B cell (primary cell): Measurements from ENCODE around the gene LMNTD2. TPM values are rescaled to one million over a fixed set of nuclear protein-coding genes. Genes with fewer than 3 reads are reported as not detected.

Source experiments
- ATAC-seq: fragments of 200-7000 bp; cut with Tn5 transposase; one replicate; pipeline ENCODE4 v1.10.0; 2021; ENCODE audit warnings: low read depth, mild to moderate bottlenecking, moderate number of reproducible peaks, moderate library complexity
- CTCF ChIA-PET: fragments of 350-600 bp; sonication (Branson Sonifier 250); formaldehyde crosslinking; loops from one replicate; lab custom pipeline; 2021; ENCODE audit warnings: antibody characterized with exemption, inconsistent platforms; lab: Charles Lee
- POLR2A ChIA-PET: fragments of 350-600 bp; sonication (Branson Sonifier 250); formaldehyde crosslinking; loops from one replicate; lab custom pipeline; 2021; ENCODE audit warnings: antibody characterized with exemption; lab: Charles Lee
- DNase-seq: peaks from one replicate; pipeline ENCODE4 v3.0.0; 2013
- H2AFZ ChIP-seq: 2 replicates; pipeline ENCODE4 v1.6.1; 2012; ENCODE audit warnings: mild to moderate bottlenecking, low read depth, low read length; ENCODE audit not compliant: insufficient read depth, poor library complexity, severe bottlenecking
- H3K27ac ChIP-seq, 2 donors: 1 replicate in 1 of 2; 2 replicates in 1 of 2; pipeline ENCODE4 v1.5.1; 2012 to 2013; ENCODE audit warnings: low read length in 2 of 2, mild to moderate bottlenecking in 2 of 2, moderate library complexity in 1 of 2
- H3K27me3 ChIP-seq, 4 experiments: fragments of 200-600 bp in 1 of 4; sonication (generic) in 1 of 4; replicated peaks in 1 of 4; 1 replicate in 2 of 4; 2 replicates in 2 of 4; pipeline versions ENCODE4 v1.6.1 to v1.7.0; 2013 to 2016; ENCODE audit warnings: low read length in 3 of 4, mild to moderate bottlenecking in 2 of 4, mixed read lengths in 1 of 4, moderate library complexity in 1 of 4; ENCODE audit not compliant: insufficient read depth in 4 of 4, control insufficient read depth in 3 of 4; ENCODE audit errors: control extremely low read depth in 1 of 4
- H3K36me3 ChIP-seq, 2 experiments: replicated peaks in 1 of 2; 1 replicate in 1 of 2; 2 replicates in 1 of 2; pipeline versions ENCODE4 v1.6.1 to v1.7.1; 2013; ENCODE audit warnings: low read length in 1 of 2; ENCODE audit not compliant: insufficient read depth in 2 of 2, control insufficient read depth in 1 of 2; ENCODE audit errors: control extremely low read depth in 1 of 2, extremely low read depth in 1 of 2
- H3K4me1 ChIP-seq, 2 donors: fragments of 200-600 bp in 1 of 2; sonication (generic) in 1 of 2; 1 replicate in 1 of 2; 2 replicates in 1 of 2; pipeline versions ENCODE4 v1.5.1 to v1.6.1; 2013 to 2017; ENCODE audit warnings: low read length in 2 of 2; ENCODE audit not compliant: control insufficient read depth in 2 of 2, insufficient read depth in 2 of 2
- H3K4me2 ChIP-seq: replicated peaks from 2 replicates; pipeline ENCODE3; 2012; ENCODE audit warnings: mild to moderate bottlenecking, low read depth, low read length; ENCODE audit not compliant: poor library complexity, severe bottlenecking
- H3K4me3 ChIP-seq, 5 experiments: fragments of 200-600 bp in 1 of 5; sonication (generic) in 1 of 5; 1 replicate in 3 of 5; 2 replicates in 2 of 5; pipeline versions ENCODE4 v1.5.1 to v1.7.0; 2011 to 2016; ENCODE audit warnings: low read length in 4 of 5, mild to moderate bottlenecking in 4 of 5, low read depth in 2 of 5, control low read depth in 1 of 5, moderate library complexity in 1 of 5; ENCODE audit not compliant: insufficient read depth in 1 of 5; ENCODE audit errors: control extremely low read depth in 1 of 5, extremely low read depth in 1 of 5
- H3K79me2 ChIP-seq: fragments of 200-600 bp; sonication (generic); one replicate; pipeline ENCODE4 v1.6.0; 2016; ENCODE audit warnings: low read length; ENCODE audit not compliant: control insufficient read depth, insufficient read depth
- H3K9ac ChIP-seq: fragments of 200-600 bp; sonication (generic); 2 replicates; pipeline ENCODE4 v1.6.1; 2017; ENCODE audit warnings: mild to moderate bottlenecking, low read length, moderate library complexity
- H3K9me3 ChIP-seq, 3 donors: one replicate each; pipeline versions ENCODE4 v1.6.1 to v1.7.1; 2013; ENCODE audit warnings: low read length in 2 of 3; ENCODE audit not compliant: control insufficient read depth in 2 of 3, insufficient read depth in 1 of 3; ENCODE audit errors: control extremely low read depth in 1 of 3
- H4K20me1 ChIP-seq: 2 replicates; pipeline ENCODE4 v1.6.0; 2012; ENCODE audit warnings: mild to moderate bottlenecking, low read length; ENCODE audit not compliant: insufficient read depth, control insufficient read depth, poor library complexity, severe bottlenecking
- H3K27ac Mint-ChIP-seq: one replicate; pipeline ENCODE4 v1.8.0; 2021; ENCODE audit warnings: mixed read lengths
- H3K27me3 Mint-ChIP-seq: one replicate; pipeline ENCODE4 v1.8.0; 2021; ENCODE audit warnings: mixed read lengths
- H3K4me1 Mint-ChIP-seq: one replicate; pipeline ENCODE4 v1.8.0; 2021; ENCODE audit warnings: mixed read lengths
- H3K4me3 Mint-ChIP-seq: one replicate; pipeline ENCODE4 v1.8.0; 2021; ENCODE audit warnings: mixed read lengths
- H3K9me3 Mint-ChIP-seq: one replicate; pipeline ENCODE4 v1.8.0; 2022; ENCODE audit warnings: mixed read lengths; ENCODE audit not compliant: insufficient read depth
- EZH2 ChIP-seq: IDR thresholded peaks from 2 replicates; pipeline ENCODE4 v1.6.1; 2012; ENCODE audit warnings: borderline replicate concordance, low read depth, mild to moderate bottlenecking, moderate library complexity, low read length; ENCODE audit not compliant: insufficient read depth, poor library complexity, severe bottlenecking
- WGBS: methylation state at CpG from one replicate; pipeline ENCODE4 v1.1.5; 2013; ENCODE audit warnings: missing lambda C conversion rate; ENCODE audit not compliant: insufficient coverage; 5-methylcytosine and 5-hydroxymethylcytosine counted together
- intact Hi-C: fragments of 100-400 bp; cut with micrococcal nuclease; formaldehyde crosslinking; loops from one replicate; pipeline ENCODE4 v1.10.0; 2022
- polyA plus RNA-seq: library from polyadenylated mRNA; depleted of rRNA; stranded (reverse); fragments of >200 nt; gene quantifications from 2 replicates; pipeline ENCODE4 v1.2.3, GENCODE V29; 2012
- total RNA-seq, 2 donors: library from RNA; stranded (reverse); fragments of 120-200 nt in 1 of 2; gene quantifications; 1 replicate in 1 of 2; 2 replicates in 1 of 2; pipeline versions ENCODE4 v1.2.3 to v1.2.4, GENCODE V29; 2013 to 2022
- TF ChIP-seq, protein P1 (sequence below): fragments of 200-600 bp; IDR thresholded peaks from one replicate; pipeline ENCODE4 v1.8.0; 2022; ENCODE audit warnings: antibody characterized with exemption, mild to moderate bottlenecking

Gene LMNTD2
- total and polyA plus RNA-seq, 2 donors (not counting 1 experiment from before 2014, with no cell fraction given), result 21.4 to 29.6 TPM

DNA sequence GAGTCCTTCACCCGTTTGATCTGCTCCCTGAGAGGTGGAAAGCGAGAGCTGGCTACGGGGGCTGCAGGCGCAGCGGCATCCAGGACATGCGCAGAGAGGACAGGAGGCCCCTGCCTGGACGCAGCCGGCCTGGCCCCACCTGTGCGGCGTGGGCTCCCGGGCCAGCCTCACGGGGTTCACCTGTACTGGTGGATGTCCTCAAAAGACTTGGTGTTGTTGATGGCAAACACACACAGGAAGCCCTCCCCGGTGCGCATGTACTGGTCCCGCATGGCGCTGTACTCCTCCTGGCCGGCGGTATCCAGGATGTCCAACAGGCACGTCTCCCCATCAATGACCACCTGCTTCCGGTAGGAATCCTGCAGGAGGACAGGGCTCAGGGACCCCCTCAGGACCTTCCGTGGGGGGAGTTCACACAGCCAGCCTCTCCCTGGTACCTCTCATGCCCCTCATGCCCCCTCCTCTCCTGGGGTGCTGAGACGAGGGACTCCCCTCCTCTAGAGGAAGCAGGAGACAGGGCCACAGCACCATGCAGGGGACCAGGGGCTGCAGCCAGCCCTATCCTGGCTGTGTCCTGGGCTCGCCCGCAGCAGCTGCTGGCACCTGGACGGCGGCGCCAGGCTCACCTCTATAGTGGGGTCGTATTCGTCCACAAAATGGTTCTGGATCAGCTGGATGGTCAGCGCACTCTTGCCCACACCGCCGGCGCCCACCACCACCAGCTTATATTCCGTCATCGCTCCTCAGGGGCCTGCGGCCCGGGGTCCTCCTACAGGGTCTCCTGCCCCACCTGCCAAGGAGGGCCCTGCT lies 26.7 kb downstream of the LMNTD2 start:
- peaks cover 20% of the 10 kb centered on the region for H3K4me1 Mint-ChIP-seq
- no peak for TF ChIP-seq EZH2
- TF ChIP-seq, protein P1, sequence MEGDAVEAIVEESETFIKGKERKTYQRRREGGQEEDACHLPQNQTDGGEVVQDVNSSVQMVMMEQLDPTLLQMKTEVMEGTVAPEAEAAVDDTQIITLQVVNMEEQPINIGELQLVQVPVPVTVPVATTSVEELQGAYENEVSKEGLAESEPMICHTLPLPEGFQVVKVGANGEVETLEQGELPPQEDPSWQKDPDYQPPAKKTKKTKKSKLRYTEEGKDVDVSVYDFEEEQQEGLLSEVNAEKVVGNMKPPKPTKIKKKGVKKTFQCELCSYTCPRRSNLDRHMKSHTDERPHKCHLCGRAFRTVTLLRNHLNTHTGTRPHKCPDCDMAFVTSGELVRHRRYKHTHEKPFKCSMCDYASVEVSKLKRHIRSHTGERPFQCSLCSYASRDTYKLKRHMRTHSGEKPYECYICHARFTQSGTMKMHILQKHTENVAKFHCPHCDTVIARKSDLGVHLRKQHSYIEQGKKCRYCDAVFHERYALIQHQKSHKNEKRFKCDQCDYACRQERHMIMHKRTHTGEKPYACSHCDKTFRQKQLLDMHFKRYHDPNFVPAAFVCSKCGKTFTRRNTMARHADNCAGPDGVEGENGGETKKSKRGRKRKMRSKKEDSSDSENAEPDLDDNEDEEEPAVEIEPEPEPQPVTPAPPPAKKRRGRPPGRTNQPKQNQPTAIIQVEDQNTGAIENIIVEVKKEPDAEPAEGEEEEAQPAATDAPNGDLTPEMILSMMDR, result no peak
- no peaks in the 10 kb centered on the region for H3K27me3 ChIP-seq
- intact Hi-C loops, result no loop called here
- CTCF ChIA-PET, result interaction anchor here (0.7 to 2.2 kb wide), 2 partner anchors 11 to 15 kb away, joined by 3 to 6 read pairs; no protein-coding TSS in a partner anchor
- no peak overlapping the region for H3K9ac ChIP-seq
- no peaks in the 10 kb centered on the region for H3K27me3 Mint-ChIP-seq
- POLR2A ChIA-PET, result interaction anchor here (0.6 kb wide), 1 partner anchor 241 kb away, joined by 3 read pairs; no protein-coding TSS in a partner anchor
- H4K20me1 ChIP-seq, result peaks cover 36% of the 10 kb centered on the region
- H2AFZ ChIP-seq, result no peak overlapping the region
- H3K9me3 ChIP-seq, result no peaks in the 10 kb centered on the region
- no peak overlapping the region for H3K27ac ChIP-seq
- peaks cover 27% of the 10 kb centered on the region for H3K79me2 ChIP-seq
- no peaks in the 10 kb centered on the region for H3K9me3 Mint-ChIP-seq
- H3K27ac Mint-ChIP-seq, result no peak overlapping the region
- WGBS, result 96% methylated on average over 36 of the region's 37 CpGs
- H3K4me3 ChIP-seq, result peak overlapping the region in 2 of 5 experiments; percentile 67 to 72
- peak overlapping the region; percentile 74 for H3K4me3 Mint-ChIP-seq
- ATAC-seq (no peak), DNase-seq (no peak)
- peaks cover 0 to 25% of the 10 kb centered on the region in 2 experiments for H3K36me3 ChIP-seq
- peaks cover 17 to 35% of the 10 kb centered on the region in 2 donors for H3K4me1 ChIP-seq
- peak overlapping the region; percentile 99 for H3K4me2 ChIP-seq
